Liver (tissue), 9 donors: Measurements from ENCODE around the gene KCNK10. TPM values are rescaled to one million over a fixed set of nuclear protein-coding genes. Genes with fewer than 3 reads are reported as not detected.

ENCODE experiments used
- DNase-seq: peaks from one replicate; pipeline ENCODE4 v3.0.0-alpha.2; 2017; ENCODE audit warnings: low spot score
- H3K27ac ChIP-seq, 2 donors: one replicate each; pipeline ENCODE4 v1.7.0; 2013; ENCODE audit warnings: inconsistent platforms in 2 of 2, low read length in 2 of 2, control low read depth in 1 of 2, low read depth in 1 of 2, mild to moderate bottlenecking in 1 of 2
- H3K27me3 ChIP-seq, 4 donors: one replicate each; pipeline versions ENCODE4 v1.6.1 to v1.7.0; 2013; ENCODE audit warnings: low read length in 3 of 4, inconsistent platforms in 1 of 4, mild to moderate bottlenecking in 1 of 4, moderate library complexity in 1 of 4; ENCODE audit not compliant: control insufficient read depth in 4 of 4, insufficient read depth in 4 of 4
- H3K36me3 ChIP-seq, 4 donors: one replicate each; pipeline versions ENCODE4 v1.6.1 to v1.7.0; 2013; ENCODE audit warnings: low read length in 3 of 4, mild to moderate bottlenecking in 3 of 4, low read depth in 1 of 4, moderate library complexity in 1 of 4; ENCODE audit not compliant: control insufficient read depth in 4 of 4, insufficient read depth in 3 of 4
- H3K4me1 ChIP-seq, 4 donors: one replicate each; pipeline versions ENCODE4 v1.6.1 to v1.7.0; 2013; ENCODE audit warnings: low read length in 3 of 4, mild to moderate bottlenecking in 3 of 4, moderate library complexity in 1 of 4; ENCODE audit not compliant: control insufficient read depth in 4 of 4, insufficient read depth in 4 of 4
- H3K4me3 ChIP-seq, 3 donors: one replicate each; pipeline versions ENCODE4 v1.6.1 to v1.7.0; 2013; ENCODE audit warnings: low read length in 3 of 3, control low read depth in 1 of 3, low read depth in 1 of 3, mild to moderate bottlenecking in 1 of 3
- H3K9ac ChIP-seq, 2 donors: one replicate each; pipeline ENCODE4 v1.7.0; 2013; ENCODE audit warnings: low read length in 2 of 2, mild to moderate bottlenecking in 2 of 2, moderate library complexity in 2 of 2, control low read depth in 1 of 2, low read depth in 1 of 2
- H3K9me3 ChIP-seq, 4 donors: one replicate each; pipeline versions ENCODE4 v1.6.1 to v1.7.0; 2013; ENCODE audit warnings: low read length in 3 of 4; ENCODE audit not compliant: control insufficient read depth in 4 of 4
- EGR1 ChIP-seq, 2 donors: IDR thresholded peaks; 2 replicates each; pipeline ENCODE4 v1.6.1; 2016 to 2018; ENCODE audit warnings: antibody characterized with exemption in 2 of 2, low read depth in 2 of 2
- FOXA1 ChIP-seq: IDR thresholded peaks from 2 replicates; pipeline ENCODE4 v1.6.1; 2016; ENCODE audit warnings: antibody characterized with exemption
- FOXA2 ChIP-seq: IDR thresholded peaks from 2 replicates; pipeline ENCODE4 v1.6.1; 2016; ENCODE audit warnings: antibody characterized with exemption
- GABPA ChIP-seq, 2 donors: IDR thresholded peaks in 1 of 2; conservative IDR thresholded peaks in 1 of 2; 2 replicates each; pipeline ENCODE4 v1.6.1; 2016; ENCODE audit warnings: antibody characterized with exemption in 2 of 2, mild to moderate bottlenecking in 1 of 2, moderate library complexity in 1 of 2
- HNF4A ChIP-seq, 2 donors: conservative IDR thresholded peaks; 2 replicates each; pipeline ENCODE4 v1.6.1; 2016; ENCODE audit warnings: antibody characterized with exemption in 2 of 2, mild to moderate bottlenecking in 2 of 2
- HNF4G ChIP-seq: IDR thresholded peaks from 2 replicates; pipeline ENCODE4 v1.6.1; 2016; ENCODE audit warnings: antibody characterized with exemption
- JUND ChIP-seq, 2 donors: IDR thresholded peaks; 2 replicates each; pipeline ENCODE4 v1.6.1; 2016; ENCODE audit warnings: antibody characterized with exemption in 2 of 2
- NR2F2 ChIP-seq: IDR thresholded peaks from 2 replicates; pipeline ENCODE4 v1.6.1; 2016; ENCODE audit warnings: antibody characterized with exemption
- RAD21 ChIP-seq, 2 donors: IDR thresholded peaks; 2 replicates each; pipeline ENCODE4 v1.6.1; 2016; ENCODE audit warnings: antibody characterized with exemption in 2 of 2, mild to moderate bottlenecking in 2 of 2
- TAF1 ChIP-seq: conservative IDR thresholded peaks from 2 replicates; pipeline ENCODE4 v1.6.1; 2016; ENCODE audit warnings: antibody characterized with exemption, mild to moderate bottlenecking
- YY1 ChIP-seq: IDR thresholded peaks from 2 replicates; pipeline ENCODE4 v1.6.1; 2016; ENCODE audit warnings: antibody characterized with exemption, mild to moderate bottlenecking
- WGBS: extraction: QIAGEN DNeasy Blood & Tissue Kit; methylation state at CpG from one replicate; pipeline ENCODE4 v1.1.7; 2013; 5-methylcytosine and 5-hydroxymethylcytosine counted together
- polyA plus RNA-seq, 2 donors: library from polyadenylated mRNA; stranded (reverse) in 1 of 2; unstranded in 1 of 2; fragments of 200-250 nt in 1 of 2; fragments of >200 nt in 1 of 2; fragmentation: Nextera tagmentation in 1 of 2; extraction: Ambion mirVana in 1 of 2; gene quantifications; one replicate each; pipeline versions ENCODE4 v1.2.1 to v1.2.3, GENCODE V29; 2013 to 2015
- total RNA-seq, 2 donors: library from RNA; depleted of rRNA; stranded (reverse); fragments of >200 nt; gene quantifications; one replicate each; pipeline ENCODE4 v1.2.3, GENCODE V29; 2014
- TF ChIP-seq, protein P1 (sequence below): IDR thresholded peaks from 2 replicates; pipeline ENCODE4 v1.6.1; 2016; ENCODE audit warnings: antibody characterized with exemption
- TF ChIP-seq, protein P2 (sequence below): IDR thresholded peaks from 2 replicates; pipeline ENCODE4 v1.6.1; 2016; ENCODE audit warnings: antibody characterized with exemption, mild to moderate bottlenecking
- TF ChIP-seq, protein P3 (sequence below): IDR thresholded peaks from 2 replicates; pipeline ENCODE4 v1.6.1; 2016; ENCODE audit warnings: antibody characterized with exemption
- TF ChIP-seq, protein P4 (sequence below): IDR thresholded peaks from 2 replicates; pipeline ENCODE4 v1.6.1; 2016; ENCODE audit warnings: antibody characterized with exemption
- TF ChIP-seq, protein P5 (sequence below): fragments of 150-350 bp; IDR thresholded peaks from 2 replicates; pipeline ENCODE4 v1.5.1; 2017; ENCODE audit warnings: improper control_type of control experiment, low read depth, low read length; ENCODE audit not compliant: missing input control
- donor health status: healthy.
- donor health status: healthy.
- donor health status: healthy.
- donor health status: healthy.
- donor health status: healthy.

Gene KCNK10
- total and polyA plus RNA-seq, 4 donors: 0.05 TPM; not detected in 3

DNA sequence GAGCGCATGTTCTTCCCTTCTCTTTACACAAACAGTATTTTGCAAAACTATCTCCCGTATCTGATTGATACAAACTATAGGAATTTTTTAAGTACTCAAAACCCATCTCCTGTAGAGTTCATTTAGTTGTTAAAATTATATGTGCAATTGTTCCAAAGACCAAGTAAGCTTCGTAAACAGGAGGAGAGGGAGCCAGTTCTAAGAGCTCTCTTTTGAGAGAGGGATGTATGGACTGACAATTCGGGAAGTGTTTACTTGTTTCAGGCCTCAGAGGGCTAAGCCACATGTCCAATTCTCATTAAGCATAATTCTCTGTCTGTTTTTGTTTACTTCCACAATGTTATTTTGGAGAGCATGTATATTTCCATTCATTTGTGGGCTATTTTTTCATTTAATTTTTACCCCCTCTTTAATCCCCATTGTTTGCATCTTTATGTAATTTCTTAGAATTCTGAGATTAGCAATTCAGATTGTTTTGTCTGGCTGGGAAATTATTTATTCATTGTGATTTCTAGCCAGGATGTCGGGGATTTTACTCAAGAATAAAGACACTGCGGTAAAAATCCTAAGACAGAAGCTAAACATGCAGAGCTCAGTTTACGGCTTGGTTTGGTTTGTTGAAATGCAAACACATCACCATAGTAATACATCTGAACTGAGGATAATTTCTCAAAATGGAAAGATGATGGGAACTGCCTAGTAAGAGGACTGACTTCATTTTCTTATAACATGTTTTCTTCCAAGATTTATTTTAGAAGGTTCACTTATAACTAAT, 126.8 kb downstream of the KCNK10 start:
- Histone ChIP-seq H3K36me3 (no peaks in the 10 kb centered on the region), H3K27ac (no peak overlapping the region), H3K9me3 (no peaks in the 10 kb centered on the region), H3K4me3 (no peak overlapping the region), H3K27me3 (peaks cover 0 to 7% (median 0%) of the 10 kb centered on the region in 4 donors), H3K9ac (no peak overlapping the region), H3K4me1 (no peaks in the 10 kb centered on the region)
- 84% methylated on average over 7 of the region's 7 CpGs for WGBS
- no peak for TF ChIP-seq YY1
- DNase-seq: no peak

DNA sequence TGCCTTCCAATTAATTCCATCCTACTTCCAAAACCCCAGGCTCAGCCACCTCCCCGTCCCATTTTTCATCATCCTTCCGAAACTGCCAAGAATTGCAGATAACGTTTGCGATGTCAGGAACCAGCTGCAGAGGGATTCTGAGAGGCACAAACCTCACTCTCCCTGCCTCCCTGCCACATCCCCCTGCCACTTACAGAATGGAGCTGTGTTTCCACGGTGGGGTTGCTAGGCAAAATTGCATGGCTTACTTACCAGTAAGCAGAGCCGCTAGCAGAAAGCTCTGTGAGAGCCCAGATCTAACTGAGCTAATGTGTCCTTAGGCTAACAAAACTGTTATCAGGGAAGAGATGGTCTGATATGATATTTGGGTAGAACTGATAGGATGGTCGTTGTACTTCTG, 127.4 kb downstream of the KCNK10 start:
- DNase-seq: no peak

More for the DNA sequence above, 127.4 kb downstream of the KCNK10 start:
- H3K9ac ChIP-seq: no peak overlapping the region
- peaks cover 0 to 7% (median 0%) of the 10 kb centered on the region in 4 donors for H3K27me3 ChIP-seq
- TF ChIP-seq, protein P1, sequence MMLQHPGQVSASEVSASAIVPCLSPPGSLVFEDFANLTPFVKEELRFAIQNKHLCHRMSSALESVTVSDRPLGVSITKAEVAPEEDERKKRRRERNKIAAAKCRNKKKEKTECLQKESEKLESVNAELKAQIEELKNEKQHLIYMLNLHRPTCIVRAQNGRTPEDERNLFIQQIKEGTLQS: no peak
- no peak for TF ChIP-seq FOXA2
- TF ChIP-seq GABPA (IDR thresholded peaks at IDR 0.05 in 1 of 2, conservative IDR thresholded peaks at IDR 0.05 in 1 of 2): no peak
- no peak for TF ChIP-seq YY1
- no peak for TF ChIP-seq RAD21 (IDR thresholded peaks at IDR 0.05)
- TF ChIP-seq, protein P2, sequence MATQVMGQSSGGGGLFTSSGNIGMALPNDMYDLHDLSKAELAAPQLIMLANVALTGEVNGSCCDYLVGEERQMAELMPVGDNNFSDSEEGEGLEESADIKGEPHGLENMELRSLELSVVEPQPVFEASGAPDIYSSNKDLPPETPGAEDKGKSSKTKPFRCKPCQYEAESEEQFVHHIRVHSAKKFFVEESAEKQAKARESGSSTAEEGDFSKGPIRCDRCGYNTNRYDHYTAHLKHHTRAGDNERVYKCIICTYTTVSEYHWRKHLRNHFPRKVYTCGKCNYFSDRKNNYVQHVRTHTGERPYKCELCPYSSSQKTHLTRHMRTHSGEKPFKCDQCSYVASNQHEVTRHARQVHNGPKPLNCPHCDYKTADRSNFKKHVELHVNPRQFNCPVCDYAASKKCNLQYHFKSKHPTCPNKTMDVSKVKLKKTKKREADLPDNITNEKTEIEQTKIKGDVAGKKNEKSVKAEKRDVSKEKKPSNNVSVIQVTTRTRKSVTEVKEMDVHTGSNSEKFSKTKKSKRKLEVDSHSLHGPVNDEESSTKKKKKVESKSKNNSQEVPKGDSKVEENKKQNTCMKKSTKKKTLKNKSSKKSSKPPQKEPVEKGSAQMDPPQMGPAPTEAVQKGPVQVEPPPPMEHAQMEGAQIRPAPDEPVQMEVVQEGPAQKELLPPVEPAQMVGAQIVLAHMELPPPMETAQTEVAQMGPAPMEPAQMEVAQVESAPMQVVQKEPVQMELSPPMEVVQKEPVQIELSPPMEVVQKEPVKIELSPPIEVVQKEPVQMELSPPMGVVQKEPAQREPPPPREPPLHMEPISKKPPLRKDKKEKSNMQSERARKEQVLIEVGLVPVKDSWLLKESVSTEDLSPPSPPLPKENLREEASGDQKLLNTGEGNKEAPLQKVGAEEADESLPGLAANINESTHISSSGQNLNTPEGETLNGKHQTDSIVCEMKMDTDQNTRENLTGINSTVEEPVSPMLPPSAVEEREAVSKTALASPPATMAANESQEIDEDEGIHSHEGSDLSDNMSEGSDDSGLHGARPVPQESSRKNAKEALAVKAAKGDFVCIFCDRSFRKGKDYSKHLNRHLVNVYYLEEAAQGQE: no peak
- TF ChIP-seq, protein P3, sequence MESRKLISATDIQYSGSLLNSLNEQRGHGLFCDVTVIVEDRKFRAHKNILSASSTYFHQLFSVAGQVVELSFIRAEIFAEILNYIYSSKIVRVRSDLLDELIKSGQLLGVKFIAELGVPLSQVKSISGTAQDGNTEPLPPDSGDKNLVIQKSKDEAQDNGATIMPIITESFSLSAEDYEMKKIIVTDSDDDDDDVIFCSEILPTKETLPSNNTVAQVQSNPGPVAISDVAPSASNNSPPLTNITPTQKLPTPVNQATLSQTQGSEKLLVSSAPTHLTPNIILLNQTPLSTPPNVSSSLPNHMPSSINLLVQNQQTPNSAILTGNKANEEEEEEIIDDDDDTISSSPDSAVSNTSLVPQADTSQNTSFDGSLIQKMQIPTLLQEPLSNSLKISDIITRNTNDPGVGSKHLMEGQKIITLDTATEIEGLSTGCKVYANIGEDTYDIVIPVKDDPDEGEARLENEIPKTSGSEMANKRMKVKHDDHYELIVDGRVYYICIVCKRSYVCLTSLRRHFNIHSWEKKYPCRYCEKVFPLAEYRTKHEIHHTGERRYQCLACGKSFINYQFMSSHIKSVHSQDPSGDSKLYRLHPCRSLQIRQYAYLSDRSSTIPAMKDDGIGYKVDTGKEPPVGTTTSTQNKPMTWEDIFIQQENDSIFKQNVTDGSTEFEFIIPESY: no peak
- TF ChIP-seq EGR1 (IDR thresholded peaks at IDR 0.05; ENCODE audit: low read depth in 2 of 2): no peak
- TF ChIP-seq HNF4A (conservative IDR thresholded peaks at IDR 0.05): no peak
- TF ChIP-seq, protein P4, sequence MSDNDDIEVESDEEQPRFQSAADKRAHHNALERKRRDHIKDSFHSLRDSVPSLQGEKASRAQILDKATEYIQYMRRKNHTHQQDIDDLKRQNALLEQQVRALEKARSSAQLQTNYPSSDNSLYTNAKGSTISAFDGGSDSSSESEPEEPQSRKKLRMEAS: no peak
- TF ChIP-seq TAF1: no peak
- TF ChIP-seq NR2F2: no peak
- no peak for TF ChIP-seq HNF4G
- TF ChIP-seq JUND (IDR thresholded peaks at IDR 0.05): no peak
- TF ChIP-seq FOXA1: no peak
- TF ChIP-seq, protein P5, sequence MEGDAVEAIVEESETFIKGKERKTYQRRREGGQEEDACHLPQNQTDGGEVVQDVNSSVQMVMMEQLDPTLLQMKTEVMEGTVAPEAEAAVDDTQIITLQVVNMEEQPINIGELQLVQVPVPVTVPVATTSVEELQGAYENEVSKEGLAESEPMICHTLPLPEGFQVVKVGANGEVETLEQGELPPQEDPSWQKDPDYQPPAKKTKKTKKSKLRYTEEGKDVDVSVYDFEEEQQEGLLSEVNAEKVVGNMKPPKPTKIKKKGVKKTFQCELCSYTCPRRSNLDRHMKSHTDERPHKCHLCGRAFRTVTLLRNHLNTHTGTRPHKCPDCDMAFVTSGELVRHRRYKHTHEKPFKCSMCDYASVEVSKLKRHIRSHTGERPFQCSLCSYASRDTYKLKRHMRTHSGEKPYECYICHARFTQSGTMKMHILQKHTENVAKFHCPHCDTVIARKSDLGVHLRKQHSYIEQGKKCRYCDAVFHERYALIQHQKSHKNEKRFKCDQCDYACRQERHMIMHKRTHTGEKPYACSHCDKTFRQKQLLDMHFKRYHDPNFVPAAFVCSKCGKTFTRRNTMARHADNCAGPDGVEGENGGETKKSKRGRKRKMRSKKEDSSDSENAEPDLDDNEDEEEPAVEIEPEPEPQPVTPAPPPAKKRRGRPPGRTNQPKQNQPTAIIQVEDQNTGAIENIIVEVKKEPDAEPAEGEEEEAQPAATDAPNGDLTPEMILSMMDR: no peak
- H3K4me3 ChIP-seq: no peak overlapping the region
- no peak overlapping the region for H3K27ac ChIP-seq
- H3K36me3 ChIP-seq: no peaks in the 10 kb centered on the region
- no peaks in the 10 kb centered on the region for H3K9me3 ChIP-seq
- H3K4me1 ChIP-seq: no peaks in the 10 kb centered on the region
- WGBS: 38% methylated on average over 7 of the region's 7 CpGs
